GM10266 (cell line): ENCODE data around the gene MYO1D.

Source experiments
- DNase-seq: peaks from one replicate; pipeline ENCODE4 v3.0.0; 2012; ENCODE audit errors: extremely low spot score
- CTCF ChIP-seq: IDR thresholded peaks from 2 replicates; pipeline ENCODE4 v1.5.1; 2012; ENCODE audit warnings: mild to moderate bottlenecking, low read depth; ENCODE audit not compliant: control insufficient read depth, insufficient read depth; ENCODE audit errors: missing control alignments

MYO1D gene

GRCh38 chr17:32608267-32608666, 268.7 kb downstream of the MYO1D start:
- no peak for TF ChIP-seq CTCF

GRCh38 chr17:32604966-32605365, 272.0 kb downstream of the MYO1D start:
- no peak for TF ChIP-seq CTCF
- DNase-seq, result no peak

More at GRCh38 chr17:32608267-32608666, 268.7 kb downstream of the MYO1D start:
- no peak for DNase-seq

GRCh38 chr17:32602396-32602795, 274.5 kb downstream of the MYO1D start:
- TF ChIP-seq CTCF, result no peak
- no peak for DNase-seq

- no peak for TF ChIP-seq CTCF
Observed at GRCh38 chr17:32601866-32602265, 275.1 kb downstream of the MYO1D start.

GRCh38 chr17:32596628-32597027, 280.3 kb downstream of the MYO1D start:
- TF ChIP-seq CTCF, result no peak

More at GRCh38 chr17:32601866-32602265, 275.1 kb downstream of the MYO1D start:
- no peak for DNase-seq

GRCh38 chr17:32596206-32596605, 280.7 kb downstream of the MYO1D start:
- TF ChIP-seq CTCF, result no peak
- DNase-seq, result no peak

More at GRCh38 chr17:32596628-32597027, 280.3 kb downstream of the MYO1D start:
- peak; percentile 58 for DNase-seq

GRCh38 chr17:32593003-32593402, 283.9 kb downstream of the MYO1D start:
- DNase-seq, result no peak
- no peak for TF ChIP-seq CTCF
